Effector CD4-positive, alpha-beta T cell (primary cell): Measurements from ENCODE around the gene C1QTNF8.
"Not testable (repeated sequence)": the region's sequence is repeated elsewhere in the genome, so short reads cannot be mapped to it uniquely, and the experiment has no call there.

Experiments used
- DNase-seq: peaks from one replicate; pipeline ENCODE4 v3.0.0-alpha.2; 2020

The C1QTNF8 gene

DNA sequence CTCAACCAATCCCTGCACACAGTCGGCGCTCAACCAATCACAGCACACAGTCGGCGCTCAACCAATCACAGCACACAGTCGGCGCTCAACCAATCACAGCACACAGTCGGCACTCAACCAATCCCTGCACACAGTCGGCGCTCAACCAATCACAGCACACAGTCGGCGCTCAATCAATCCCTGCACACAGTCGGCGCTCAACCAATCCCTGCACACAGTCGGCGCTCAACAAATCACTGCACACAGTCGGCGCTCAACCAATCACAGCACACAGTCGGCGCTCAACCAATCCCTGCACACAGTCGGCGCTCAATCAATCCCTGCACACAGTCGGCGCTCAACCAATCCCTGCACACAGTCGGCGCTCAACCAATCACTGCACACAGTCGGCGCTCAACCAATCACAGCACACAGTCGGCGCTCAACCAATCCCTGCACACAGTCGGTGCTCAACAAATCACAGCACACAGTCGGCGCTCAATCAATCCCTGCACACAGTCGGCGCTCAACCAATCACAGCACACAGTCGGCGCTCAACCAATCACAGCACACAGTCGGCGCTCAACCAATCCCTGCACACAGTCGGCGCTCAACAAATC is 3.3 kb downstream of the C1QTNF8 start:
- not testable (repeated sequence) for DNase-seq

DNA sequence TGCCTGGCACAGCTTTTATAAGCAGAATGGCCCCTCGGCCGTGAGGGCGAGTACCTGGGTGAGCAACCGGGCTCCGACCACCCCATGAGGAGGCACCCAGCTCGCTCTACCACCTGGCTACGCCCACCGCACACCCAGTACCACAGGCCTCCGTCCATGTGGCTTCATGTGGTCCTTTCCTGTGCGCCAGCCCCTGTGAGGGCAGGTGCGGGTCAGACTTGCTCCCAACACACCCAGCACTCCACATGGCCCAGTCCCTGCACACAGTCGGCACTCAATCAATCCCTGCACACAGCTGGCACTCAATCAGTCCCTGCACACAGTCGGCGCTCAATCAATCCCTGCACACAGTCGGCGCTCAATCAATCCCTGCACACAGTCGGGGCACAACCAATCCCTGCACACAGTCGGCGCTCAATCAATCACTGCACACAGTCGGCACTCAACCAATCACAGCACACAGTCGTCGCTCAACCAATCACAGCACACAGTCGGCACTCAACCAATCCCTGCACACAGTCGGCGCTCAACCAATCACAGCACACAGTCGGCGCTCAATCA is 4.0 kb downstream of the C1QTNF8 start:
- DNase-seq = no peak

DNA sequence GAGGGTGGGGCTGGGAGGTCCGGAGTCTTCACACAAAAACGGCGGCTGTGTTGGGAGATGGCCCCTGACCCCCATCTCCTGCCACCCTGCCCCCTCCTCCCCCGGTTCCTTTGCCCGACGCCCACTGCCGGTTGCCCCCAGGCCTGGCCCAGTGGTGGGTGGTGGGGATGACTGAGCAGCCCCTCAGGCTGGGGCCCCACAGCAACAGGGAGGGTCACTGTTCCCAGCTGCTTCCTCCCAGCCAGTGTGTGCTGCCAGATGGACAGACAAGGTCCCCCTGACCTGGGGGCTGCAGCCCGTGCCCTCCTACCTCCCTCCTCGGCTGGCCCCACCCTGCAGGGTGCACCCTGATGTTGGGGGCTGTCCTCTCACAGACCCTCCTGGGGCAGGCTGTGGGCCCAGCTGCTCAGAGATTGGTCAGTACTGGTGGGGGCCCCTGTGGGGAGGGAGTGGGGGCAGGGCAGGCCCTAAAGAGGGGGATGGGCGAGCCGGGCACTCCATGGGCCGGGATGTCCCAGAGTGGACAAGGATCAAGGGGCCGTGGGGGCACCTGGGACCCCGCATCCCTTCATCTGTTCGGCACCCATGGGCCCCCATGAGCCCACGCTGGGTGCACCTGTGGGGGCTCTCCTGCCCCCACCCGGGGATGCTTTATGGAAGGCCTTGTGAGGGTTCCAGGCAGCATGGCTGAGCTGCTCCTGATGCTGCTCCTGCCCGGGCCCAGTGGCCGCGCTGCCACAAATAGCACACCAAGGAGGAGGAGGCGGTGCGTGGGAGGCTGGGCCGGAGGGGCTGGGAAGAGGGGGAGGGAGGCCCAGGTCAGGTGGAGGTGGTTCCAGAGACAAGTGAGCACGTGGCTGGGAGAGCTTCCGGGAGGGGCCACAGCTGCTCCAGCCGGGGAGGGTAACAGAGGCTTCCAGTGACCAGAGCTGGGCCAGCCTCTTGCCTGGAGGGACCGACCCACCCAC is 5.1 kb downstream of the C1QTNF8 start:
- DNase-seq = no peak

DNA sequence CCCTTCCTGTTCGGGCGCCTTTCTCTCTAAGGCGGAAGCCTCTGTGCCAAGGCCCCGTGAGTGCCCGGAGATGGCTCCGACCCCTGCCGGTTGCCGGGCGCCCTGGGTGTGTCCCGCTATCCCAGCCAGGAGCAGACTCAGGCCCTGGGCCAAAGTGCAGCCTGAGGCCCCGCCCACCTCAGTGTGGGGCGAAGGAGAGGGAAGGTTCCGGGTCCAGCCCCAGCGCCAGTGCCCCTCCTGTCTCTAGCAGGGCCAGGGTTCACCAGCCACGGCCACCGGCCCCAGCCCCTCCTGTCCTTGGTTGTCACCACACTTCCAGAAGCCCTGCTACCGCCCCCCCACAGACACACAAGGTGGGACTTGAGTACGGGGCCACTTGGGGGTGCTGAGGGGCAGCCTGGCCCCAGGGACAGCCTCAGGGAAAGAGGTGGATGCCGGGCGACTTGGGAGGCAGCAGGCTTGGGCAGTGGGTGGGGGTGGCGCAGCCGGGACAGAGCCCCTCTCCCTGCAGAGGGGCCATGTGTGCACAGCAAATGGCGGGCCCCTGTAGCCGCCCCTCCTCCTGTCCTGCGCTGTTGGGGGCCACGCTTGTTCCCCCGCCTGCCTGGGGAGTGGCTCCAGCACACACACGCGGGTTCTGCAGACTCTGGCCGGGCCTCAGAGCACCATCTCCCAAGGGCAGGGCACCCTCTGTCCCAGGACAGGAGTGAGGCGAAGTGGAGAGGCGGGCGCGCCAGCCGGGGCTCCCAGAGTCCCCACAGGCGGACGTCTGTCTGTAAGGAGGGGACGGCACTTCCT is 6.0 kb downstream of the C1QTNF8 start:
- no peak for DNase-seq

DNA sequence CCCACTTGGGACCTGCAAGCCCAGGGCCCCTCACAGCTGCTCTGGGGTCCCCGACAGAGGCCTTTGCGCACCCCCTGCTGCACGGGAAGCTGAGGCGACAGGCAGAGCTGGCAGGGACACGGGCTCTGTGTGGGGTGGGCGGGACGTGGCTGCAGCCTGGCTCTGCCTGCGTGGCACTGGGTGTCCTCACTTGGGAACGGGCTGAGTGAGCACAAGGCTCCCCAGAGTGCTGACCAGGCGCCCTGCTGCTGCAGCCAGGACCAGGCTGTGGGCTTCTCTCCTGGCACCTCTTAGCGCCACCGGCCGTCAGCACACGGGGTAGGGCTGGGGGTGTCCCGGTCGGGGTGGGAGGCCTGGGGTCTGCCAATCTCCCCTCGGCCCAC is 6.6 kb downstream of the C1QTNF8 start:
- no peak for DNase-seq

DNA sequence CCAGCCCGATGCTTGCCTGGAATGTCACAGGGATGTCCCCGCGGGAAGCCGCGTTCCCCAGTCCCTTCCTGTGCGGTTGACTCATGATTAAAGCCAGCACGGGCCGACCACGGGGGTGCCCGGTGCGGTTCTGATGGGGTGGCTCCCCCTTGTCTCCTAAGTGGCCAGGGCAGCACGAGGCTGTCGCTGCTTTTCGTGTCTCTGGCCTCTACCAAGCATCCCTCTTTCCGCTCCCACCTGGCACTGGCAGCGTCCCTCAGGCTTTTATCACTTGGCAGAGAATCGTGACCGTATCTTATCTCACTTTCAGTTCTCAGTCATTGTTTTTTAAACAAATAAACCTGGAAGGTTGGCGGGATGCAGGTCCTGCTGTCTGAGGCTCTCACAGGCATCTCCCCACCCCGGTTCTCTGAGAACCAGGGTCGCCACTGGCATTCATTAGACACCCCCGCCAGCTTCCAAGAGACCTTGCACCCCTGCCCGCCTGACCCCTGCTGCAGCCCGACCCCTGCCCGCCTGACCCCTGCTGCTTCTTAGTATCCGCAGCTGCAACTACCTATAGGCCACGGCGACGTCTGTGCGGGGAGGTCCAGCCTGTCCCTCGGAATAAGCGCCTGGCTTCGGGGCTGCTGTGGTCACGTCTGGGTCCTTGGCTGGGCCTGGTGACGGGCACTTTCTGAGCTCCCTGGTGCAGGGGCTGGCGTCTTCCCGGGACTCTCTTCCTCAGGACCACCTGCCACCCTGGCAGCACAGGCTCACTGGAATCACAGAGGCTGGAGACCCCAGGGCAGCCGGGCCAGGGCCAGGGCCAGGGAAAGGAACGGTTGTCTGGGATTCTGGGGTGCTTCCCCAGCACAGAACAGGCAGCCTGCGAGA is 7.5 kb downstream of the C1QTNF8 start:
- DNase-seq = no peak

DNA sequence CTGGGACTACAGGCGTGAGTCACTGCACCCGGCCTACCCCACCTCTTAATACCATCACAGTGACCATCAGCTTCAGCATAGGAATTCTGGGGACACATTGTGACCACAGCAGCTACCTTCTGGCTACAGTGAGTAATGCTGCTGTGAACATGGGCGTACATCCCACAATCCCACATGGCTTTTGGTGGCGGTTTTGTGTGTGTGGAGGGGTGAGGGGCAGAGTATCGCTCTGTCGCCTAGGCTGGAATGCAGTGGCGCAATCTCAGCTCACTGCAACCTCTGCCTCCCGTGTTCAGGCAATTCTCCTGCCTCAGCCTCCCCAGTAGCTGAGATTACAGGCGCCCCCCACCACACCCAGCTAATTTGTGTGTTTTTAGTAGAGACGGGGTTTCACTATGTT is 9.6 kb downstream of the C1QTNF8 start:
- not testable (repeated sequence) for DNase-seq

DNA sequence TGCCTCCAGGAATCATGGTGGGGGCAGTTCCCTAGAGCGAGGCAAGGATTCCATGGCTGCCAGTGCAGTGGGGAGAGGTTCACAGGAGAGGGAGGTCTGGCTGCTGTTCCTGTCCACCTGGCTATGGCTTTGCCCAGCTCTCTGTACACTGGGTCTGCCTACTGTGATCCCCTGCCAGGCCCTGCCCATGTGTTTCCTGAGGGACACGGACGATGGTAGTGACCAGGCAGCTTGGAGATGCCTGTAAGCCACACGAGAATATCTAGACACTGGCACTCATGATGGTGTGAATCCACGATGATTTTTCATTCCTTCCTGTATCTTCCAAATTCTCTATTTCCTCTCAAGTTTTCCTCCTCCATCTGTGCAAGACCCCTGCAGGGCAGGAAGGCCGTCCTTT is 11.1 kb downstream of the C1QTNF8 start:
- DNase-seq = no peak

DNA sequence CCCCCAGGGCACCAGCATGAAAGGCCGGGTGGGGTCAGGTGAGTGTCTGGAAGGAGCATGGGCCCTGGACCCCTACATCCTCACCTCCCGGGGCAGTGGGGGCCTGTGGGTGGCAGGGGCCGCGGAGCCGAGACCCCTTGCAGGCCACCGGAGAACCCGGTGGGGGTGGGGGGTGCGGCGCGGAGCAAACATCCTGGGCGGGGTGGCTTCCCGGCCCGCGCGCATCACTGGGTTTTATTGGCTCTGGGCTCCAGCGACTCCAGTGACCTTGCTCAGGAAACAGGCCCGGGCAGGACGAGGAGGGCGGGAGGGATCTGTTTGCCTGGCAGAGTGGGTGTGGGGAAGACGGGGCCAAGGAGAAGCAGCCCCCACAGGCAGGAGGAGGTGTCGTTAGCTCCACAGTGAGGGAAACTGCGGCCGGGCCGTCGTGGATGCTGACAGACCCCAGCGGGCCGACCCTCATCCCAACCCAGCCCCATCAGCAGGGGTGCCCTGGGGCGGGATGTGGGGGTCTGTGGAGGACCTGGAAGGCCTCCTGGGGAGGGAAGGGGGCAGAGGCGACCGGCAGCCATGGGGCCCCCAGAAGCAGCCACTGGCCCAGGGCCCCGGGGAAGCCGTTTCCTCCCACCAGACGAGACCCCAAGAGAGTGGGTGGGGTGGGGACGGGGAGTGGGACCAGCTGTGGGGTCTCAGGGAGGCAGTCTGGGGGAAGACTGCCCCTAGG is 12.9 kb downstream of the C1QTNF8 start:
- DNase-seq = no peak

DNA sequence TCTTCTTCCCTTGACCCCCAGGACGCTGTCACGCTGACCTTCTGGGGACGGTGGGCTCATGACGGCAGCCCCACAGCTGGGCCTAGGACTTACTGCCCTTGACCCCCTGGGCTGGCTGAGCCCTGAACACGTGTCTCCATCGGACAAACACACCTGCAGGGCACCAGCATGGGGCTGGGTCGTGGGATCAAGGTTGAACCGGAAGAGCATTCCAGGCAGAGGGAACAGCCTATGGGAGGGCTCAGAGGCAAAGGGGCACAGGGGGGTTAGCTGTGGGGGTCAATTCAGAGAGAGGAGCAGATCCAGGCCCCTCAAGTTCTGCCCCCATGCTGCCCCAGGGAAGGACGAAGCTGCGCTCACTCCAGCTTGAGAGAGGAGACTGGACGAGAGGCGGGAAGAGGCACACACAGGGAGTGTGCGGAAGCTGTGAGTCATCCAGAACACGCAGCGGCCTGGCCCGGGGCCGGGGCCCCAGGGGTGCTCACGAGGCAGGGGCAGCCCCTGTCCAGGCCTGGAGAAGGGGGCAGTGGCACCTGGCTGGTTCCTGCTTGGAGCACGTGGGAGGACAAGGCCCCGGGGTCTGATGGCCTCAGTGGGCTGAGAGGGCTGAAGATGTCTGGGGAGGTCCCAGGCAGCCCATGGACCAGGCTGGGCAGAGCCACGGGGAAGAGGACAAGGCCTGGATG is 13.6 kb downstream of the C1QTNF8 start:
- no peak for DNase-seq

DNA sequence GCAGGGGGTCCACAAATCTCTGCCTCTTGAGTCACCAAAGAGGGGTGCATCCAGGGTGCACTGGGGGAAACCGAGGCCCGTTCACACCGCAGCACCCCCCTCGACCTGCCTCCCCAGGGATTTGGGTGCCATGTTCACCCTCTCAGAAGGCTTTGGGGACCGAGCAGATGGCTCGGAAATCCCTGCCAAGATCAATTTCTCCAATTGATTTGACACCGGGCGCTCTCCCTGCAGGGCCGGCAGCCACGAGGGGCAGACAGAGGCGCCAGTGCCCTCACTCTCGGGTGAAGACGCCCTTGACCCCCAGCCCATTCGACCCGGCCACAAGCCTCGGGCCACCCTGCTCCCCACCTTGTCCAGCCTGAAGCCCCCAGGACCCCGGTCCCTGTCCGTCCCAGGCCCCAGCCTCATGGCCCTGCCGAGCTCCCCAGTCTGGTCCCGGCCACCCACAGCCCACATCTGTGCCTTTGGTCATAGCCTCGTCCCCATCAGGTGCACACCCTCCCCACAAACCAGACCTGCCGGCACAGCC is 14.2 kb downstream of the C1QTNF8 start:
- no peak for DNase-seq

DNA sequence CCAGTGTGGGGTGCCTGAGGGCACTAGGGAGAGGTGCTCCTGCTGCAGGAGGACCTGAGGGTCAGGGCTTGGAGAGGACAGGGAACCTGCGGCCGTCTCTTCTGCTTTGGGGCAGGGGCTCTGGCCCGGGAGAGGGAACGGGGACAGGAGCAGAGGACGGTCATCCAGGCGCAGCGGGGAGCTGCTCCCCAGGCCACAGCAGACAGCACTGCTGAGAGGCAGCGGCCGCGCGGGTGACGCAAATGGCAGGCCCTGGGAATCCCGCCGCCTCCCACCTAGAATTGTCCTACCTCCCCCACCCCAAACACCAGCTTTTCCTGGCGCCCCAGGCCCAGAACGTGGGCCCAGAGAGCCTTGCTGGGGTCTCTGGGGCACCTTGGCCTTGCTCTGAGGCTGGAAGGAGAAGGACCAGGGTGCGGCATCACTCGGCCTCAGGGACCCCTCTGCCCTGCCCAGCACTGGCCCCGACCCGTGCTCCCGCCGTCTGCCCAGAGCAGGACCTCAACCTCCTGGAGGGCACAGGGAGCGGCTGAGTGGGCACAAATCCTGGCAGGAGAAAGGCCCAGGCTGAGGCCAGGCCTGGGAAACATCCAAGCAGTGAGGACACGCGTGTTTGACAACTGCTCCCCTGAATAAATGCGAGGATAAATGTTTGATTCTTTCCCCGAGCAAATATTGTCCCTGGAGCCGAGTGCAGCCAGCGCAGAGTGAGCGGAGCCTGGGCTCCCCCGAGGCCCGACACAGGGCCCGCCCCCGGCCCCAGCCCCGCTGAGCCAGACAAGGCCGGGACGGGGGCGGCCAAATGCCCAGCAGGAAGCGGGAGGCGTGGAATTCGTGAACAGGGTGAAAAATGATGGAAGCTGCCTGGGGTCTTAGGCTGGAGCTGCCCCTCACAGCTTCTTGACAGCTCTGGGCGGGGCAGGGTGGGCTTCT is 15.0 kb downstream of the C1QTNF8 start:
- no peak for DNase-seq

DNA sequence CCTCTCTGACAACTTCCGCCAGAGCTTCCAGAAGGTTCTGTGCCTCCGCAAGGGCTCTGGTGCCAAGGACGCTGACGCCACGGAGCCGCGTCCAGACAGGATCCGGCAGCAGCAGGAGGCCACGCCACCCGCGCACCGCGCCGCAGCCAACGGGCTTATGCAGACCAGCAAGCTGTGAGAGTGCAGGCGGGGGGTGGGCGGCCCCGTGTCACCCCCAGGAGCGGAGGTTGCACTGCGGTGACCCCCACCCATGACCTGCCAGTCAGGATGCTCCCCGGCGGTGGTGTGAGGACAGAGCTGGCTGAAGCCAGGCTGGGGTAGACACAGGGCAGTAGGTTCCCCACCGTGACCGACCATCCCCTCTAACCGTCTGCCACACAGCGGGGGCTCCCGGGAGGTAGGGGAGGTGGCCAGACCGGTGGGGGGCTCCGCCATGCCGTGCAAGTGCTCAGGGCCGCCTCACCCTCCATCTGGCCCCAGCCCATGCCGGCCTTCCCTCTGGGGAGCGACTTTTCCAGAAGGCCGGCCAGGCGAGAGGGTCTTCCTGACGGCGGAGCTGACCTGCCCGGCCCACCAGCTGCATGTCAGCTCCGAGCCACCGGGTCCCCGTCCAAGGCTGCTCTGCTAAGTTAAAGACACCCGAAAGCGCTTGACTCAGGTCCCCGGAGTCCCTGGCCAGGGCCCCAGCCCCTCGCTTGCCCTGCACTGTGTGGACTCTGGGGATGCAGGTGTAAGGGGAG is 16.1 kb downstream of the C1QTNF8 start:
- no peak for DNase-seq

DNA sequence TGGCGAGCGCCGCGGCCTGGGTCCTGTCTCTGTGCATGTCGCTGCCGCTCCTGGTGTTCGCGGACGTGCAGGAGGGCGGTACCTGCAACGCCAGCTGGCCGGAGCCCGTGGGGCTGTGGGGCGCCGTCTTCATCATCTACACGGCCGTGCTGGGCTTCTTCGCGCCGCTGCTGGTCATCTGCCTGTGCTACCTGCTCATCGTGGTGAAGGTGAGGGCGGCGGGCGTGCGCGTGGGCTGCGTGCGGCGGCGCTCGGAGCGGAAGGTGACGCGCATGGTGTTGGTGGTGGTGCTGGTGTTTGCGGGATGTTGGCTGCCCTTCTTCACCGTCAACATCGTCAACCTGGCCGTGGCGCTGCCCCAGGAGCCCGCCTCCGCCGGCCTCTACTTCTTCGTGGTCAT is 16.7 kb downstream of the C1QTNF8 start:
- no peak for DNase-seq

DNA sequence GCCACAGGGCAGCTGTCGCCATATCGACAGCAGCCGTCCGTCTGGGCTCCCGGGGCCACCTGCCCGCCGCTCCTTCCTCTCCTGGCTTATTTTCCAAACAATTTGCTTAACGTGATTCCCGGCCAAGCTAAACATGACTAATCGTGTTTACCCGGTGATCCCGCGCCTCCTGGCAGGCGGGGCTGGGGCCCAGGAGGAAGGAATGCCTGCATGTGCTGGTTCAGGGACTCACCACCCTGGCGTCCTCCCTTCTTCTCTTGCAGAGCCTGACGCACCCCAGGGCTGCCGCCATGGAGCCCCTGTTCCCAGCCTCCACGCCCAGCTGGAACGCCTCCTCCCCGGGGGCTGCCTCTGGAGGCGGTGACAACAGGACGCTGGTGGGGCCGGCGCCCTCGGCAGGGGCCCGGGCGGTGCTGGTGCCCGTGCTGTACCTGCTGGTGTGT is 17.4 kb downstream of the C1QTNF8 start:
- DNase-seq = no peak

DNA sequence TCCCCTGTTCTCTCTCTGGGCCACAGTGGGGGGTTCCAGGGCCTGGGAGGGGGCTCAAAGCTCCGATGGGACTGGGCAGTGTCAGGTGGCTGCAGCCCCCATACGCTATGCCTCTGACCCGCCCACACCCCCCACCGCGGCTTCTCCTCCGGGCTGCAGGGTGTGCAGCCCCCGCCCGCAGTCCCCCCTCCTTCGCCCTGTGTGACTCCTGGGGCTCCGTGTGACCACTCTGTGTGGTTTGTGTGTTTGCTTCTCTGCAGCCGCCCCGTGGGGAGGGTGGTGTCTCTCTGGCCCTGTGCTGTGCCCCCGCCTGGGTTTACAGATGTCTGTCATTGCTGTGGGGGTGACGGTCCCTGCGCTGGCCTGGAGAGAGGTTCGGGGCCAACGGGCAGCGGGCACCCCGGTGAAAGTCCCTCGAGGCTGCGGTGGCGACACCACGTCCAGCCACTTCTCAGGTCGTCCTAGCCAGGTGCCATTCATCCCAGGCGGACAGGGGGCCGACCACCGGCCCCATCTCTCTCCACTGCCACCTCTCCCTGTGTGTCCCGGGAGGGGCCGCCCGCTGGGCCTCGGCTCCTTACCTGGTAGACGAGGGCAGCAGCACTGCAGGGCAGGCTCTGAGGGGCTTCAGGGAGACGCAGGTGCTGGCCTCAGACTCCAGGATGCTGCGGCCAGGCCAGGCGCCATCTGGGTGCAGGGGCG is 18.0 kb downstream of the C1QTNF8 start:
- DNase-seq = no peak

DNA sequence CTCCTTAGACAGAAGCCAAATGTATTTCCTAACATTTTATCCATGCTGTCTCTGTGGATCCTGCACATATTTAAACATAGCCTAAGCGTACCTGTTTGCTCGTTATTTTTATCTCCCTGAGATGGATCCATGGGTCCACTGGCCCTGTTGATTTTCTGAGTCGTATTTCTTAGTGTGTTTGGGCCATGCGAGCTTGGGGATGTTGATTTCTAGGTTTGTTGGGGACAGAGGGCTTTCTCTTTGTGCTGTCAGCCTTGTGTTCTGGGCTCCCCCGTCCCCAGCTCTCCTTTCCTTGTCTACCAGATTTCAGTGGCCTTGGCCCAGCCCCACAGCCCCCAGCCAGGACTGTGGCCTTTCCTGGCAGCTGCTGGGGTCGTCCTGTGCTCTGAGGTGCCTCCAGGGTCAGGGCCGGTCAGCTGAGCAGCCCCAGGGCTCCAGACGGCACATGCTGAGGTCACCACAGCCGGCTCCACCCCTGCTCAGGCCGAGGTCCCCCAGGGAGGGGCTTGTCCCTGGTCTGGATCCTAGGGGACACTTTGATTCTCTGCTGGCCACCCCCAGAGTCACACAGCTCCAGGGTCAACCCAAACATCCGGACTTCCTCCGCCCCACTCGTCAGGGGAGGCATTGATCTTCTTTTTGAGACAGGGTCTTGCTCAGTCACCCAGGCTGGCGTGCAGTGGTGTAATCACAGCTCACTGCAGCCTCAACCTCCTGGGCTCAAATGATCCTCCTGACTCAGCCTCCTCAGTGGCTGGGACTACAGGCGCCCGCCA is 19.1 kb downstream of the C1QTNF8 start:
- no peak for DNase-seq
